Heart right ventricle (tissue), 16 donors: Measurements from ENCODE around the gene HTR1D. TPM values are rescaled to one million over a fixed set of nuclear protein-coding genes. Genes with fewer than 3 reads are reported as not detected.
"Not testable (repeated sequence)": the region's sequence is repeated elsewhere in the genome, so short reads cannot be mapped to it uniquely, and the experiment has no call there.

Source experiments
- ATAC-seq, 8 donors: fragments of 200-7000 bp; cut with Tn5 transposase; one replicate each; pipeline ENCODE4 v1.9.1; 2020; ENCODE audit warnings: mild to moderate bottlenecking in 8 of 8, moderate library complexity in 8 of 8, moderate number of reproducible peaks in 1 of 8
- DNase-seq, 2 donors: peaks; one replicate each; pipeline ENCODE4 v3.0.0-alpha.2; 2020
- H3K27ac ChIP-seq, 10 donors: fragments of 200-600 bp; sonication (generic) in 2 of 10; one replicate each; pipeline versions ENCODE4 v1.5.0 to v1.8.0; 2020 to 2022; ENCODE audit warnings: mild to moderate bottlenecking in 3 of 10
- H3K27me3 ChIP-seq, 7 donors: fragments of 200-600 bp; one replicate each; pipeline ENCODE4 v1.8.0; 2021 to 2022; ENCODE audit warnings: mild to moderate bottlenecking in 2 of 7
- H3K36me3 ChIP-seq, 9 donors: fragments of 200-600 bp; sonication (generic) in 1 of 9; one replicate each; pipeline versions ENCODE4 v1.5.0 to v1.8.0; 2020 to 2022; ENCODE audit warnings: mild to moderate bottlenecking in 2 of 9
- H3K4me1 ChIP-seq, 9 donors: fragments of 200-600 bp; sonication (generic) in 1 of 9; one replicate each; pipeline versions ENCODE4 v1.5.0 to v1.8.0; 2020 to 2022; ENCODE audit warnings: mild to moderate bottlenecking in 4 of 9
- H3K4me3 ChIP-seq, 10 donors: fragments of 200-600 bp; sonication (generic) in 2 of 10; one replicate each; pipeline versions ENCODE4 v1.5.0 to v1.8.0; 2020 to 2022; ENCODE audit warnings: mild to moderate bottlenecking in 7 of 10, moderate library complexity in 2 of 10
- H3K9me3 ChIP-seq, 11 donors: fragments of 200-600 bp in 10 of 11; sonication (generic) in 2 of 11; one replicate each; pipeline versions ENCODE4 v1.5.0 to v1.8.0; 2013 to 2022; ENCODE audit warnings: mild to moderate bottlenecking in 2 of 11, control low read depth in 1 of 11, moderate library complexity in 1 of 11
- CTCF ChIP-seq, 9 donors: fragments of 200-600 bp; sonication (generic) in 2 of 9; IDR thresholded peaks; one replicate each; pipeline versions ENCODE4 v1.5.0 to v1.8.0; 2021 to 2022; ENCODE audit warnings: antibody characterized with exemption in 9 of 9, mild to moderate bottlenecking in 5 of 9, moderate library complexity in 1 of 9
- WGBS, 2 donors: extraction: QIAGEN DNeasy Blood & Tissue Kit; methylation state at CpG; one replicate each; pipeline ENCODE4 v1.1.7; 2013; ENCODE audit warnings: inconsistent platforms in 1 of 2; 5-methylcytosine and 5-hydroxymethylcytosine counted together
- intact Hi-C, 10 donors: fragments of 100-400 bp; cut with DNase I; formaldehyde crosslinking; loops; one replicate each; pipeline versions ENCODE4 v1.11.1 to v1.14.2; 2022
- long read RNA-seq, 3 donors: library from polyadenylated mRNA; unstranded; transcript quantifications; one replicate each; pipeline ENCODE4 v2.0.0, GENCODE V29; 2020 to 2021
- polyA plus RNA-seq, 2 donors: library from polyadenylated mRNA; stranded (reverse); fragments of 200-250 nt; gene quantifications; one replicate each; pipeline ENCODE4 v1.2.3, GENCODE V29; 2013
- total RNA-seq, 10 donors: library from RNA; stranded (reverse); fragmentation: NEBNext Ultra II Directional in 3 of 10; extraction: Animal tissue kit (Norgen Biotek cat#: 25700) in 3 of 10; gene quantifications; one replicate each; pipeline versions ENCODE4 v1.2.1 to v1.2.4, GENCODE V29; 2021 to 2023
- donor health status: Arrhythmogenic right ventricular cardiomyopathy.
- donor health status: ischemic (EF 13 %, LVEDD 7.1; RV severe dilation, severe dysfunction).
- donor health status: healthy with polysubstance abuse.
- donor health status: DM: no; HTN: yes; CAD: no.
- donor health status: DM: no; HTN: no; CAD: no.
- donor health status: ischemic (EF 25% LVEDD 6.9; RV normal size, moderate dysfunction).
- donor health status: ischemic (EF 25% LVEDD 5.7; RV mildly dilated, moderate dysfunction).
- donor health status: healthy.
- donor health status: DM: yes; HTN: yes; CAD: no.
- donor health status: Ischemic cardiomyopathy.
- donor health status: ischemic (EF 35%, LVEDD 5.7; RV mildly dilated, moderate dysfunction).
- donor health status: nonischemic (EF 11% LVEDD 7.7; RV severe dilation, severe dysfunction).
- donor health status: DM: yes; HTN: yes; CAD: no.
- donor health status: PGD.
- donor health status: ischemic (EF 29% LVEDD 5.4; RV normal size, mild dysfunction).
- donor health status: nonischemic (EF 23%, LVEDD 6.1; RV moderate dilation, normal function).

Gene HTR1D
- total RNA-seq (not detected), polyA plus RNA-seq (under 1 TPM; 0.01 to 0.07 TPM)
- long read RNA-seq, donor 1 = 0 reads
- long read RNA-seq, donor 2 = 0 reads
- long read RNA-seq, donor 3 = 0 reads

- peak in 2 of 8 donors; percentile 20 to 46 for ATAC-seq
- Histone ChIP-seq H3K4me1 (peaks cover 0 to 14% (median 6%) of the 10 kb centered on the region in 9 donors), H3K27ac (no peak within 1 kb of the TSS), H3K36me3 (no peaks in the 10 kb centered on the region), H3K4me3 (peak within 1 kb of the TSS in 9 of 10 donors; percentile 31 to 58 (median 49)), H3K27me3 (peaks cover 20 to 68% (median 50%) of the 10 kb centered on the region in 7 donors), H3K9me3 (no peaks in the 10 kb centered on the region)
- intact Hi-C loops = loop anchor here in 5 of 10 donors (5.0 to 10.0 kb wide), 2 partner anchors 57 to 60 kb away; no protein-coding TSS in a partner anchor
- no peak for TF ChIP-seq CTCF (IDR thresholded peaks at IDR 0.05)
- 4% methylated on average over 33 to 45 of the region's 45 CpGs for WGBS, 2 donors
- DNase-seq = peak in 1 of 2 donors; percentile 18
Measured at GRCh38 chr1:23217421-23218115, at the start of gene HTR1D. Gene HTR1D (minus strand): TSS chr1:23217502. CDS start chr1:23194219, 23,283 bp downstream.

GRCh38 chr1:23263380-23263887, 46.1 kb upstream of the HTR1D start:
- Histone ChIP-seq H3K4me1 (no peaks in the 10 kb centered on the region), H3K4me3 (no peak overlapping the region), H3K36me3 (no peaks in the 10 kb centered on the region), H3K9me3 (no peaks in the 10 kb centered on the region), H3K27ac (no peak overlapping the region), H3K27me3 (no peaks in the 10 kb centered on the region)
- TF ChIP-seq CTCF (IDR thresholded peaks at IDR 0.05) = no peak
- DNase-seq (no peak), ATAC-seq (no peak)
- intact Hi-C loops = loop anchor here in 1 of 10 donors (10.0 kb wide), 1 partner anchor 179 kb away; no protein-coding TSS in a partner anchor
- 61 to 67% methylated on average over 3 of the region's 3 CpGs for WGBS, 2 donors

GRCh38 chr1:23258082-23258481, 40.8 kb upstream of the HTR1D start:
- DNase-seq, H3K9me3 ChIP-seq, ATAC-seq, H3K4me1 ChIP-seq, intact Hi-C loops, H3K27ac ChIP-seq, H3K27me3 ChIP-seq, H3K4me3 ChIP-seq, H3K36me3 ChIP-seq: not testable (repeated sequence)
- WGBS, 2 donors = 43 to 68% methylated on average over 1 to 2 of the region's 2 CpGs

- WGBS, 2 donors = 92 to 96% methylated on average over 27 to 34 of the region's 34 CpGs
- DNase-seq, H3K36me3 ChIP-seq, H3K4me1 ChIP-seq, H3K27me3 ChIP-seq, ATAC-seq, intact Hi-C loops, H3K4me3 ChIP-seq, H3K9me3 ChIP-seq, H3K27ac ChIP-seq: not testable (repeated sequence)
Measured at GRCh38 chr1:23257371-23257770, 40.1 kb upstream of the HTR1D start.

GRCh38 chr1:23254584-23254983, 37.3 kb upstream of the HTR1D start:
- Histone ChIP-seq H3K4me1 (no peaks in the 10 kb centered on the region), H3K4me3 (no peak overlapping the region), H3K27me3 (peaks cover 0 to 4% (median 0%) of the 10 kb centered on the region in 7 donors), H3K9me3 (no peaks in the 10 kb centered on the region), H3K27ac (no peak overlapping the region), H3K36me3 (no peaks in the 10 kb centered on the region)
- DNase-seq = no peak
- 91 to 93% methylated on average over 5 of the region's 5 CpGs for WGBS, 2 donors
- intact Hi-C loops = no loop called here
- no peak for ATAC-seq
- TF ChIP-seq CTCF (IDR thresholded peaks at IDR 0.05) = no peak
